Hepatocyte (in vitro differentiated cells): ENCODE measurements around the gene LSAMP. TPM values are rescaled to one million over a fixed set of nuclear protein-coding genes. Genes with fewer than 3 reads are reported as not detected.

Experiments
- DNase-seq: peaks from one replicate; pipeline ENCODE4 v3.0.0-alpha.2; 2016; ENCODE audit warnings: low spot score
- H2AFZ ChIP-seq: fragments of 200-600 bp; sonication (generic); 2 replicates; pipeline ENCODE4 v1.6.0; 2016; ENCODE audit warnings: antibody characterized with exemption, mild to moderate bottlenecking
- H3K27ac ChIP-seq: fragments of 200-600 bp; sonication (generic); 2 replicates; pipeline ENCODE4 v1.5.1; 2016; ENCODE audit warnings: mild to moderate bottlenecking
- H3K27me3 ChIP-seq: fragments of 200-600 bp; sonication (generic); 2 replicates; pipeline ENCODE4 v1.6.1; 2016
- H3K36me3 ChIP-seq: fragments of 200-600 bp; sonication (generic); replicated peaks from 2 replicates; pipeline ENCODE4 v1.5.1; 2016; ENCODE audit warnings: low read depth; ENCODE audit not compliant: insufficient read depth
- H3K4me1 ChIP-seq: fragments of 200-600 bp; sonication (generic); 2 replicates; pipeline ENCODE4 v1.5.1; 2016; ENCODE audit warnings: mild to moderate bottlenecking, moderate library complexity; ENCODE audit not compliant: insufficient read depth
- H3K4me2 ChIP-seq: fragments of 200-600 bp; sonication (generic); 2 replicates; pipeline ENCODE4 v1.6.0; 2016
- H3K4me3 ChIP-seq: fragments of 200-600 bp; sonication (generic); 2 replicates; pipeline ENCODE4 v1.5.1; 2016; ENCODE audit warnings: mild to moderate bottlenecking
- H3K79me2 ChIP-seq: fragments of 200-600 bp; sonication (generic); 2 replicates; pipeline ENCODE4 v1.6.0; 2017; ENCODE audit warnings: mild to moderate bottlenecking
- H3K9me2 ChIP-seq: fragments of 200-600 bp; sonication (generic); replicated peaks from 2 replicates; pipeline ENCODE4 v1.6.0; 2017; ENCODE audit warnings: mild to moderate bottlenecking; ENCODE audit not compliant: insufficient read depth
- H3K9me3 ChIP-seq: fragments of 200-600 bp; sonication (generic); 2 replicates; pipeline ENCODE4 v1.5.1; 2016; ENCODE audit warnings: low read depth, mild to moderate bottlenecking
- H4K20me1 ChIP-seq: fragments of 200-600 bp; sonication (generic); 2 replicates; pipeline ENCODE4 v1.6.0; 2016; ENCODE audit warnings: mild to moderate bottlenecking; ENCODE audit not compliant: insufficient read depth, poor library complexity, severe bottlenecking
- CTCF ChIP-seq: fragments of 200-600 bp; sonication (generic); IDR thresholded peaks from 2 replicates; pipeline ENCODE4 v1.5.1; 2016; ENCODE audit warnings: antibody characterized with exemption, mild to moderate bottlenecking; ENCODE audit not compliant: poor library complexity
- EZH2 ChIP-seq: fragments of 200-600 bp; sonication (generic); IDR thresholded peaks from 2 replicates; pipeline ENCODE4 v1.6.1; 2016; ENCODE audit warnings: antibody characterized with exemption, mild to moderate bottlenecking, borderline replicate concordance
- EZH2phosphoT487 ChIP-seq: fragments of 200-600 bp; sonication (generic); IDR thresholded peaks from one replicate; pipeline ENCODE4 v1.6.1; 2018; ENCODE audit warnings: antibody characterized with exemption, mild to moderate bottlenecking, low read depth, moderate library complexity; ENCODE audit not compliant: unreplicated experiment, severe bottlenecking
- WGBS: methylation state at CpG from one replicate; pipeline ENCODE4 v1.1.6; 2016; ENCODE audit warnings: low lambda C conversion rate; ENCODE audit errors: missing lambda C conversion rate; 5-methylcytosine and 5-hydroxymethylcytosine counted together
- polyA plus RNA-seq: library from polyadenylated mRNA; unstranded; fragments of >200 nt; fragmentation: Nextera tagmentation; extraction: Ambion mirVana; gene quantifications from 2 replicates; pipeline ENCODE4 v1.2.1, GENCODE V29; 2016
- total RNA-seq: library from RNA; depleted of rRNA; stranded (reverse); fragments of >200 nt; gene quantifications from 2 replicates; pipeline ENCODE4 v1.2.3, GENCODE V29; 2014

LSAMP gene
- total and polyA plus RNA-seq, 2 experiments from 2014 or later: 15.1 to 22.3 TPM

- Histone ChIP-seq H3K9me3 (no peaks in the 10 kb centered on the region), H4K20me1 (no peaks in the 10 kb centered on the region), H3K79me2 (no peaks in the 10 kb centered on the region), H3K4me3 (no peak overlapping the region), H3K4me2 (no peak overlapping the region), H3K9me2 (no peaks in the 10 kb centered on the region), H3K4me1 (no peaks in the 10 kb centered on the region), H3K27me3 (no peaks in the 10 kb centered on the region), H2AFZ (no peak overlapping the region), H3K27ac (no peak overlapping the region), H3K36me3 (no peaks in the 10 kb centered on the region)
- 84% methylated on average over 2 of the region's 2 CpGs for WGBS
- TF ChIP-seq EZH2: no peak
- TF ChIP-seq EZH2phosphoT487: no peak
- TF ChIP-seq CTCF: no peak
- no peak for DNase-seq
These were observed 513.7 kb downstream of the LSAMP start for GRCh38 chr3:115931581-115931980.

DNA sequence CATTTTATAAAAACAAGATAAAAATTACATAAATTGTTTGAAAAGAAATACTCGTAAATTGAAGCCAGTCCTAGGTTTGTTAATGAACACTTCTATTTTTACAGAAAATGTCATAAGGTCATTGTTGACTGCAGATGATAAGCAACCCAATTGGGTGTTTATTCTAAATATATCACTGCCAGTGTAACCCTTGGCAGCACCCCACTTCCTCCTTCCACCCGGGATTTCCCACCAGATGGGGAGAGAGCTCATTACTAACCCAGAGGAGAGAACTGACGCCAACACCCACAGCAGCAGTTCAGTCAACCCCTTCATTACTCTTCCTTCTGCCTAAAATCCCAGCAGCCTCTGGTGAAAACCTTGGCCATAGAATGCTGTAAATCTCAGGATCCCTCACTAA, 514.4 kb downstream of the LSAMP start:
- Histone ChIP-seq H3K27me3 (no peaks in the 10 kb centered on the region), H4K20me1 (no peaks in the 10 kb centered on the region), H3K36me3 (no peaks in the 10 kb centered on the region), H3K4me3 (no peak overlapping the region), H3K27ac (no peak overlapping the region), H2AFZ (no peak overlapping the region), H3K79me2 (no peaks in the 10 kb centered on the region), H3K4me2 (no peak overlapping the region), H3K9me2 (no peaks in the 10 kb centered on the region), H3K4me1 (no peaks in the 10 kb centered on the region), H3K9me3 (no peaks in the 10 kb centered on the region)
- 49% methylated on average over 3 of the region's 3 CpGs for WGBS
- DNase-seq: no peak
- TF ChIP-seq EZH2phosphoT487 (no peak), EZH2 (no peak), CTCF (no peak)

DNA sequence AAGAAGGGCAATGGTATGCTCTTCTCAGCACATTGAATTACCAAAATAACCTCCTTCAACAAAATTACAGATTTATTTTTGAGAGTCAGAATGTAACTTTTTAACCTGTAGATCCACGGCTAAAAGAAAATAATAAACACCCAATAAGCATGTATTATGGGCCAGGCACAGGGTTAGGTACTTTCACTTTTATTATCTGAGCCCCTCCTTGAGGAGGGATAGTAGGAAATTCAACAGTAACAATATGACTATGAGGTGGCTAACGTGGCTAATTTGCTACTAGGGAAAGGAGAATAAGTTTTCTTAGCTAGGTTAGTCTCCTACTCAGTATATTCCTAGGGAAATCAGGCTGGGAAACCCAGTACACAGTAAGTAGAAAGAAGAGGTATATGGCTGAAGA, 515.1 kb downstream of the LSAMP start:
- Histone ChIP-seq H3K9me3 (no peaks in the 10 kb centered on the region), H3K79me2 (no peaks in the 10 kb centered on the region), H3K27me3 (no peaks in the 10 kb centered on the region), H3K27ac (no peak overlapping the region), H3K36me3 (no peaks in the 10 kb centered on the region), H3K9me2 (no peaks in the 10 kb centered on the region), H3K4me1 (no peaks in the 10 kb centered on the region), H4K20me1 (no peaks in the 10 kb centered on the region), H3K4me2 (no peak overlapping the region), H3K4me3 (no peak overlapping the region), H2AFZ (no peak overlapping the region)
- no peak for TF ChIP-seq EZH2phosphoT487
- TF ChIP-seq EZH2: no peak
- TF ChIP-seq CTCF: no peak
- DNase-seq: no peak
- 91% methylated on average over 2 of the region's 2 CpGs for WGBS

- Histone ChIP-seq H3K4me3 (no peak overlapping the region), H3K9me3 (no peaks in the 10 kb centered on the region), H3K79me2 (no peaks in the 10 kb centered on the region), H3K9me2 (no peaks in the 10 kb centered on the region), H3K27ac (no peak overlapping the region), H2AFZ (no peak overlapping the region), H3K4me2 (no peak overlapping the region), H3K4me1 (no peaks in the 10 kb centered on the region), H4K20me1 (no peaks in the 10 kb centered on the region), H3K27me3 (no peaks in the 10 kb centered on the region), H3K36me3 (no peaks in the 10 kb centered on the region)
- DNase-seq: no peak
- TF ChIP-seq EZH2phosphoT487: no peak
- no peak for TF ChIP-seq EZH2
- TF ChIP-seq CTCF: no peak
- WGBS: 56% methylated on average over 1 of the region's 1 CpG
These were observed 516.9 kb downstream of the LSAMP start for GRCh38 chr3:115928376-115928775.
